Neural cell (in vitro differentiated cells): ENCODE data around the gene ENPP7. TPM values are rescaled to one million over a fixed set of nuclear protein-coding genes. Genes with fewer than 3 reads are reported as not detected.

Source experiments
- H2AFZ ChIP-seq: fragments of 200-600, 300-800 bp; sonication (generic), shearing (Covaris generic); 2 replicates; pipeline ENCODE4 v1.6.0; 2014; ENCODE audit warnings: low read depth, mild to moderate bottlenecking, antibody characterized with exemption, low read length, moderate library complexity
- H3F3A ChIP-seq: fragments of 200-600 bp; shearing (Covaris generic); 2 replicates; pipeline ENCODE4 v1.6.1; 2016; ENCODE audit warnings: mild to moderate bottlenecking, moderate library complexity, mixed read lengths, antibody characterized with exemption, low read length; ENCODE audit not compliant: insufficient read depth, poor library complexity, severe bottlenecking
- H3K27ac ChIP-seq: fragments of 200-600, 300-800 bp; sonication (generic), shearing (Covaris generic); 2 replicates; pipeline ENCODE4 v1.5.1; 2014; ENCODE audit warnings: mild to moderate bottlenecking, low read length, moderate library complexity
- H3K27me3 ChIP-seq: fragments of 300-800, 200-600 bp; sonication (generic), shearing (Covaris generic); 2 replicates; pipeline ENCODE4 v1.6.0; 2014; ENCODE audit warnings: mild to moderate bottlenecking, low read depth, low read length, moderate library complexity; ENCODE audit not compliant: insufficient read depth
- H3K36me3 ChIP-seq: fragments of 300-800, 200-600 bp; sonication (generic), shearing (Covaris generic); 2 replicates; pipeline ENCODE4 v1.5.1; 2014; ENCODE audit warnings: mild to moderate bottlenecking, antibody characterized with exemption, low read length, moderate library complexity; ENCODE audit not compliant: insufficient read depth
- H3K4me2 ChIP-seq: fragments of 300-800, 200-600 bp; sonication (generic), shearing (Covaris generic); 2 replicates; pipeline ENCODE4 v1.6.0; 2014; ENCODE audit warnings: mild to moderate bottlenecking, low read length
- H3K4me3 ChIP-seq: fragments of 300-800, 200-600 bp; sonication (generic), shearing (Covaris generic); 2 replicates; pipeline ENCODE4 v1.5.1; 2014; ENCODE audit warnings: mild to moderate bottlenecking, low read length, moderate library complexity
- H3K79me2 ChIP-seq: fragments of 200-600 bp; shearing (Covaris generic); replicated peaks from 2 replicates; pipeline ENCODE4 v1.6.0; 2014; ENCODE audit warnings: mild to moderate bottlenecking, low read length, moderate library complexity; ENCODE audit not compliant: insufficient read depth
- H3K9ac ChIP-seq: fragments of 300-800, 200-600 bp; sonication (generic), shearing (Covaris generic); 2 replicates; pipeline ENCODE4 v1.6.1; 2016; ENCODE audit warnings: mild to moderate bottlenecking, low read length, mixed read lengths
- H3K9me2 ChIP-seq: fragments of 200-600 bp; shearing (Covaris generic); 2 replicates; pipeline ENCODE4 v1.6.1; 2016; ENCODE audit warnings: mild to moderate bottlenecking, low read length, mixed read lengths; ENCODE audit not compliant: insufficient read depth
- H3K9me3 ChIP-seq: fragments of 200-600, 300-800 bp; sonication (generic), shearing (Covaris generic); 2 replicates; pipeline ENCODE4 v1.6.1; 2016; ENCODE audit warnings: mild to moderate bottlenecking, mixed run types, low read length, moderate library complexity, mixed read lengths
- H4K20me1 ChIP-seq: fragments of 200-600 bp; shearing (Covaris generic); 2 replicates; pipeline ENCODE4 v1.6.1; 2016; ENCODE audit warnings: mild to moderate bottlenecking, mixed run types; ENCODE audit not compliant: insufficient read depth
- CTCF ChIP-seq: fragments of 450-650 bp; IDR thresholded peaks from 2 replicates; pipeline ENCODE4 v1.5.1; 2014; ENCODE audit warnings: antibody characterized with exemption, mild to moderate bottlenecking, moderate library complexity; ENCODE audit not compliant: poor library complexity, severe bottlenecking
- EP300 ChIP-seq: fragments of 450-650 bp; conservative IDR thresholded peaks from 2 replicates; pipeline ENCODE4 v1.6.1; 2014; ENCODE audit warnings: antibody characterized with exemption, mild to moderate bottlenecking, moderate library complexity; ENCODE audit not compliant: poor library complexity, severe bottlenecking
- EZH2 ChIP-seq: fragments of 200-600, 300-800 bp; shearing (Covaris generic), sonication (generic); IDR thresholded peaks from 2 replicates; pipeline ENCODE4 v1.6.1; 2014; ENCODE audit warnings: antibody characterized with exemption, low read length, borderline replicate concordance, mild to moderate bottlenecking; ENCODE audit not compliant: insufficient read depth, poor library complexity, severe bottlenecking
- MXI1 ChIP-seq: fragments of 450-650 bp; conservative IDR thresholded peaks from 2 replicates; pipeline ENCODE4 v1.6.1; 2014; ENCODE audit warnings: antibody characterized with exemption, mild to moderate bottlenecking; ENCODE audit not compliant: poor library complexity, severe bottlenecking
- POLR2AphosphoS5 ChIP-seq: IDR thresholded peaks from 2 replicates; pipeline ENCODE4 v1.6.1; 2012
- RAD21 ChIP-seq: fragments of 450-650 bp; conservative IDR thresholded peaks from 2 replicates; pipeline ENCODE4 v1.6.1; 2014; ENCODE audit warnings: antibody characterized with exemption, mild to moderate bottlenecking, moderate library complexity
- REST ChIP-seq: IDR thresholded peaks from 2 replicates; pipeline ENCODE4 v1.6.1; 2012; ENCODE audit warnings: borderline replicate concordance
- SMC3 ChIP-seq: fragments of 450-650 bp; conservative IDR thresholded peaks from 2 replicates; pipeline ENCODE4 v1.6.1; 2014; ENCODE audit warnings: antibody characterized with exemption, mild to moderate bottlenecking, moderate library complexity; ENCODE audit not compliant: poor library complexity
- TAF1 ChIP-seq: IDR thresholded peaks from 2 replicates; pipeline ENCODE4 v1.6.1; 2012; ENCODE audit warnings: low read depth
- polyA plus RNA-seq: library from polyadenylated mRNA; depleted of rRNA; stranded (reverse); fragments of >200 nt; gene quantifications from 2 replicates; pipeline ENCODE4 v1.2.3, GENCODE V29; 2014

Gene ENPP7
- polyA plus RNA-seq, 1 donor from 2014 or later = not detected

- H4K20me1 ChIP-seq = no peaks in the 10 kb centered on the region
- no peaks in the 10 kb centered on the region for H3K79me2 ChIP-seq
- no peak overlapping the region for H3K27ac ChIP-seq
- no peak overlapping the region for H2AFZ ChIP-seq
- H3K9ac ChIP-seq = no peak overlapping the region
- H3K27me3 ChIP-seq = no peaks in the 10 kb centered on the region
- no peak overlapping the region for H3K4me3 ChIP-seq
- no peak overlapping the region for H3K4me2 ChIP-seq
- TF ChIP-seq CTCF = no peak
- no peak for TF ChIP-seq EP300
- no peak for TF ChIP-seq RAD21
- TF ChIP-seq POLR2AphosphoS5 = no peak
- no peak for TF ChIP-seq EZH2
- no peak for TF ChIP-seq TAF1
- TF ChIP-seq MXI1 = no peak
- TF ChIP-seq REST = no peak
- no peak for TF ChIP-seq SMC3
- H3K9me2 ChIP-seq = no peaks in the 10 kb centered on the region
- no peaks in the 10 kb centered on the region for H3K9me3 ChIP-seq
- H3K36me3 ChIP-seq = no peaks in the 10 kb centered on the region
- H3F3A ChIP-seq = no peaks in the 10 kb centered on the region
Observed at GRCh38 chr17:79738643-79739042, 7.9 kb downstream of the ENPP7 start.

GRCh38 chr17:79739148-79740062 is 8.7 kb downstream of the ENPP7 start:
- H3K79me2 ChIP-seq = no peaks in the 10 kb centered on the region

More at GRCh38 chr17:79739148-79740062, 8.7 kb downstream of the ENPP7 start:
- TF ChIP-seq EP300 = no peak
- TF ChIP-seq MXI1 = no peak
- Histone ChIP-seq H3K4me3 (no peak overlapping the region), H4K20me1 (no peaks in the 10 kb centered on the region), H3K9me3 (no peaks in the 10 kb centered on the region), H3F3A (no peaks in the 10 kb centered on the region), H3K36me3 (no peaks in the 10 kb centered on the region), H3K27me3 (no peaks in the 10 kb centered on the region), H3K9ac (no peak overlapping the region), H2AFZ (no peak overlapping the region), H3K9me2 (no peaks in the 10 kb centered on the region), H3K4me2 (no peak overlapping the region), H3K27ac (no peak overlapping the region)
